22Rv1 (cell line): ENCODE data around the gene RAD50.
"Not testable (repeated sequence)": the region's sequence is repeated elsewhere in the genome, so short reads cannot be mapped to it uniquely, and the experiment has no call there.

Source experiments
- H3K27ac ChIP-seq: fragments of 450-650 bp; 2 replicates; pipeline ENCODE4 v1.5.1; 2017
- ZFX ChIP-seq: fragments of 450-650 bp; IDR thresholded peaks from 2 replicates; pipeline ENCODE4 v1.6.1; 2017; ENCODE audit warnings: antibody characterized with exemption, borderline replicate concordance
- TF ChIP-seq, protein P1 (sequence below): fragments of 450-650 bp; IDR thresholded peaks from 2 replicates; pipeline ENCODE4 v1.5.1; 2017; ENCODE audit warnings: mild to moderate bottlenecking

Gene RAD50

GRCh38 chr5:132556763-132557477, at the start of gene RAD50:
TSS of gene RAD50 (plus strand) at chr5:132556977. CDS start at chr5:132557325, 348 bp downstream.
- H3K27ac ChIP-seq, result peak within 1 kb of the TSS; percentile 93
- no peak for TF ChIP-seq ZFX
- TF ChIP-seq, protein P1, sequence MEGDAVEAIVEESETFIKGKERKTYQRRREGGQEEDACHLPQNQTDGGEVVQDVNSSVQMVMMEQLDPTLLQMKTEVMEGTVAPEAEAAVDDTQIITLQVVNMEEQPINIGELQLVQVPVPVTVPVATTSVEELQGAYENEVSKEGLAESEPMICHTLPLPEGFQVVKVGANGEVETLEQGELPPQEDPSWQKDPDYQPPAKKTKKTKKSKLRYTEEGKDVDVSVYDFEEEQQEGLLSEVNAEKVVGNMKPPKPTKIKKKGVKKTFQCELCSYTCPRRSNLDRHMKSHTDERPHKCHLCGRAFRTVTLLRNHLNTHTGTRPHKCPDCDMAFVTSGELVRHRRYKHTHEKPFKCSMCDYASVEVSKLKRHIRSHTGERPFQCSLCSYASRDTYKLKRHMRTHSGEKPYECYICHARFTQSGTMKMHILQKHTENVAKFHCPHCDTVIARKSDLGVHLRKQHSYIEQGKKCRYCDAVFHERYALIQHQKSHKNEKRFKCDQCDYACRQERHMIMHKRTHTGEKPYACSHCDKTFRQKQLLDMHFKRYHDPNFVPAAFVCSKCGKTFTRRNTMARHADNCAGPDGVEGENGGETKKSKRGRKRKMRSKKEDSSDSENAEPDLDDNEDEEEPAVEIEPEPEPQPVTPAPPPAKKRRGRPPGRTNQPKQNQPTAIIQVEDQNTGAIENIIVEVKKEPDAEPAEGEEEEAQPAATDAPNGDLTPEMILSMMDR, result no peak

- TF ChIP-seq, protein P1, result no peak
- no peak for TF ChIP-seq ZFX
- no peak overlapping the region for H3K27ac ChIP-seq
These were observed 46.7 kb upstream of the RAD50 start for GRCh38 chr5:132510076-132510475.

GRCh38 chr5:132513618-132514336, 43.0 kb upstream of the RAD50 start:
- TF ChIP-seq, protein P1, result 0 out of 2 replicates have a peak, but pooled peaks have one; percentile 3
- H3K27ac ChIP-seq, result not testable (repeated sequence)

DNA sequence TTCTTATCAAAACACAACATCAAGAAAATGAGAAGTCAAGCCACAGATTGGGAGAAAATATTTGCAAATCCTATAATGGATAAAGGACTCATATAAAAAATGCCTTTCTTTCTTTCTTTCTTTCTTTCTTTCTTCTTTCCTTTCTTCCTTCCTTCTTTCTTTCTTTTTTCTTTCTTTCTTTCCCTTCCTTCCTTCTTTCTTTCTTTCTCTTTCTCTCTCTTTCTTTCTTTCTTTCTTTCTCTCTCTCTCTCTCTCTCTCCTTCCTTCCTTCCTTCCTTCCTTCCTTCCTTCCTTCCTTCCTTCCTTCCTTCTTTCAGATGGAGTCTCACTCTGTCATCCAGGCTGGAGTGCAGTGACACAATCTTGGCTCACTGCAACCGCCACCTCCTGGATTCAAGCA, 34.7 kb upstream of the RAD50 start:
- not testable (repeated sequence) for H3K27ac ChIP-seq

GRCh38 chr5:132524877-132525276, 31.9 kb upstream of the RAD50 start:
- H3K27ac ChIP-seq, result not testable (repeated sequence)

DNA sequence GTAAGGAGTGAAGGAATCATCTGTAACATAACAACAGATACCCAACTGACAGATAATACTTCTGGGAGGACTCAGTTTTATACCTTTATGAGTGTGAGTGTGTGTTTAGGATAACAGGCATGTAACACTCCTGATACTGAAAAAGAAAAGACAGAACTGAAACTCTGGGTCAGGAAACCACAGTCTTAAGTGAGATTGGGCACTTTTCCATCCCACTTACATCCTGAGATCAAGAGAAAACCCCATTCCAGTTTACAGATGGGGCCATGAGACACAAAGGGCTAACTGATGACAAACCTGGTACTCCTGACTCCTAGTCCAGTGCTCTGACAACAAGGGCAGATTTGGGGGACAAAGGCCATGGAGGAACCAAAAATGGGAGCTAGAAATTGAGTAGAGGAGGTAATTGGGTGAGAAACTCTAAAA, 31.5 kb upstream of the RAD50 start:
- TF ChIP-seq, protein P1, result no peak
- TF ChIP-seq ZFX, result no peak
- H3K27ac ChIP-seq, result no peak overlapping the region

GRCh38 chr5:132526290-132526973, 30.3 kb upstream of the RAD50 start:
- no peak overlapping the region for H3K27ac ChIP-seq
- TF ChIP-seq, protein P1, result peak; percentile 93
- no peak for TF ChIP-seq ZFX

- TF ChIP-seq, protein P1, result peak; percentile 78
- TF ChIP-seq ZFX, result no peak
These were observed 29.7 kb upstream of the RAD50 start for GRCh38 chr5:132526974-132527564.

More at GRCh38 chr5:132526974-132527564, 29.7 kb upstream of the RAD50 start:
- H3K27ac ChIP-seq, result no peak overlapping the region
